WTC11 (cell line): ENCODE results near the gene PIK3R2. TPM values are rescaled to one million over a fixed set of nuclear protein-coding genes. Genes with fewer than 3 reads are reported as not detected.

Experiments
- ATAC-seq: fragments of 200-7000 bp; cut with Tn5 transposase; 2 replicates; pipeline ENCODE4 v1.10.0; 2021; ENCODE audit warnings: mild to moderate bottlenecking, moderate library complexity
- CTCF ChIA-PET: fragments of 300-600 bp; sonication (Branson Sonifier 250); formaldehyde crosslinking; loops from one replicate; lab custom pipeline; 2021; ENCODE audit warnings: antibody characterized with exemption; lab: Charles Lee
- POLR2A ChIA-PET: fragments of 350-600 bp; sonication (Branson Sonifier 250); formaldehyde crosslinking; loops from one replicate; lab custom pipeline; 2021; ENCODE audit warnings: antibody characterized with exemption; lab: Charles Lee
- DNase-seq: peaks from one replicate; pipeline ENCODE4 v3.0.0; 2021; ENCODE audit warnings: low spot score
- H3K27ac Mint-ChIP-seq: 2 replicates; pipeline ENCODE4 v1.8.0; 2021; ENCODE audit warnings: mixed read lengths
- H3K27me3 Mint-ChIP-seq: 2 replicates; pipeline ENCODE4 v1.8.0; 2021; ENCODE audit warnings: low read depth, mild to moderate bottlenecking, moderate library complexity, mixed read lengths
- H3K36me3 Mint-ChIP-seq: 2 replicates; pipeline ENCODE4 v1.8.0; 2021; ENCODE audit warnings: mixed read lengths
- H3K4me1 Mint-ChIP-seq: 2 replicates; pipeline ENCODE4 v1.8.0; 2022; ENCODE audit warnings: mixed read lengths
- H3K4me3 Mint-ChIP-seq: 2 replicates; pipeline ENCODE4 v1.8.0; 2021; ENCODE audit warnings: mild to moderate bottlenecking, moderate library complexity, mixed read lengths
- H3K9me3 Mint-ChIP-seq: 2 replicates; pipeline ENCODE4 v1.8.0; 2021; ENCODE audit warnings: mixed read lengths
- CBFB ChIP-seq: sonication (generic); formaldehyde crosslinking; IDR thresholded peaks from 2 replicates; pipeline ENCODE4 v1.8.1; 2022; ENCODE audit warnings: mild to moderate bottlenecking, low read depth, missing genetic modification reagents
- ELF4 ChIP-seq: sonication (generic); formaldehyde crosslinking; IDR thresholded peaks from 2 replicates; pipeline ENCODE4 v1.8.1; 2022; ENCODE audit warnings: low read depth, mild to moderate bottlenecking, moderate library complexity, missing genetic modification reagents
- FOXJ3 ChIP-seq: sonication (generic); formaldehyde crosslinking; IDR thresholded peaks from 2 replicates; pipeline ENCODE4 v1.9.0; 2021; ENCODE audit warnings: missing genetic modification reagents, mild to moderate bottlenecking, borderline replicate concordance
- FOXP1 ChIP-seq: sonication (generic); formaldehyde crosslinking; IDR thresholded peaks from 2 replicates; pipeline ENCODE4 v1.8.0; 2022; ENCODE audit warnings: missing genetic modification reagents, mild to moderate bottlenecking, moderate library complexity, borderline replicate concordance
- KAT7 ChIP-seq: sonication (generic); formaldehyde crosslinking; IDR thresholded peaks from 2 replicates; pipeline ENCODE4 v1.8.1; 2023; ENCODE audit warnings: missing genetic modification reagents, mild to moderate bottlenecking, borderline replicate concordance
- NFE2L1 ChIP-seq: sonication (generic); formaldehyde crosslinking; IDR thresholded peaks from 2 replicates; pipeline ENCODE4 v1.8.1; 2023; ENCODE audit warnings: missing genetic modification reagents
- NFYB ChIP-seq: sonication (generic); formaldehyde crosslinking; conservative IDR thresholded peaks from 2 replicates; pipeline ENCODE4 v1.8.0; 2022; ENCODE audit warnings: low read depth, missing genetic modification reagents
- TEAD1 ChIP-seq: sonication (generic); formaldehyde crosslinking; IDR thresholded peaks from 2 replicates; pipeline ENCODE4 v1.8.0; 2022; ENCODE audit warnings: mild to moderate bottlenecking, missing genetic modification reagents
- ZNF317 ChIP-seq: sonication (generic); formaldehyde crosslinking; IDR thresholded peaks from 2 replicates; pipeline ENCODE4 v1.8.1; 2023; ENCODE audit warnings: low read depth, mild to moderate bottlenecking, moderate library complexity, missing genetic modification reagents, borderline replicate concordance
- ZNF423 ChIP-seq: fragments of 250-450 bp; sonication (Bioruptor Pico); IDR thresholded peaks from 2 replicates; pipeline ENCODE4 v2.1.2; 2022; ENCODE audit warnings: mild to moderate bottlenecking, moderate library complexity
- total RNA-seq: library from RNA; stranded (reverse); gene quantifications from 3 replicates; pipeline ENCODE4 v1.2.3, GENCODE V29; 2021
- TF ChIP-seq, protein P1 (sequence below): sonication (generic); formaldehyde crosslinking; IDR thresholded peaks from 2 replicates; pipeline ENCODE4 v1.8.0; 2022; ENCODE audit warnings: mild to moderate bottlenecking, missing genetic modification reagents
- TF ChIP-seq, protein P2 (sequence below): sonication (generic); formaldehyde crosslinking; IDR thresholded peaks from 2 replicates; pipeline ENCODE4 v1.8.1; 2023; ENCODE audit warnings: mild to moderate bottlenecking, missing genetic modification reagents, moderate library complexity
- TF ChIP-seq, protein P3 (sequence below): fragments of 250-450 bp; sonication (Bioruptor Pico); IDR thresholded peaks from 2 replicates; pipeline ENCODE4 v1.9.0; 2021; ENCODE audit warnings: mild to moderate bottlenecking, borderline replicate concordance
- TF ChIP-seq, protein P4 (sequence below): sonication (generic); formaldehyde crosslinking; IDR thresholded peaks from 2 replicates; pipeline ENCODE4 v1.8.1; 2023; ENCODE audit warnings: mild to moderate bottlenecking, missing genetic modification reagents
- TF ChIP-seq, protein P5 (sequence below): sonication (generic); formaldehyde crosslinking; IDR thresholded peaks from 2 replicates; pipeline ENCODE4 v1.8.1; 2023; ENCODE audit warnings: mild to moderate bottlenecking, missing genetic modification reagents

Gene PIK3R2
- total RNA-seq, 1 experiment from 2014 or later, result 56.9 TPM

DNA sequence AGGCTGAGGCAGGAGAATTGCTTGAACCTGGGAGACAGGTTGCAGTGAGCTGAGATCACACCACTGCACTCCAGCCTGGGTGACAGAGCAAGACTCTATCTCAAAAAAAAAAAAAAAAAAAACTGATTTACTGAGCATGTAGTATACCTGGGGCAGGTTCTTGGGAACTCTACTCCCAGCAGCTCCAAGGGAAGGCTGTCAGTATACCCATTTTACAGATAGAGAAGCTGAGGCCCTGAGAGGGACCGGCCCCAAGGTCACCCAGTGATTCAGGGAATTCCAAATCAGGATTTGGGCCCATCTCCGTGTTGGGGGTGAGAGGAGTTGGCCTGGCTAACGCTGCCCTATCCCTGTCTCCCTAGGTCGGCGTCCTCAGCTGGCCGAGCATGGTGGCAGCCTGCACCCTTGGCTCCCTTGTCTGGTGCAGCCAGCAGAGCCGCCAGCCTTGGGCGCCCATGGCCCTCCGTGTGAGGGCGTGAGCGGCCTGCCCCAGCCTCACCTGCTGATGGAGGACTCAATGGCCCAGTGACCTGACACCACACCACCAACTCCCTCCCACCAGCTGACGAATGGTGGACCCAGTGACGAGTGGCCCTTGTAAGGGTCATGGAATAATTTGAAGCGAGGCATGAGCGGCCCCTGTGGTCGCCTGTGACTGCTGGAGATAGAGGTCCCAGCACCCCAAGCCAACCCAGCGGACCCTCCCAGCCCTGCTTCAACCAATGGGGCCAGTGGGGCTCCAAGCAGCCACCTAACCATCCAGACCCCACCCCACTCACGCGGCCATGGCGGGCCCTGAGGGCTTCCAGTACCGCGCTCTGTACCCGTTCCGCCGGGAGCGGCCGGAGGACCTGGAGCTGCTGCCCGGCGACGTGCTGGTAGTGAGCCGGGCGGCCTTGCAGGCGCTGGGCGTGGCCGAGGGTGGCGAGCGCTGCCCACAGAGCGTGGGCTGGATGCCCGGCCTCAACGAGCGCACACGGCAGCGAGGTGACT, 2.4 kb downstream of the PIK3R2 start:
- TF ChIP-seq, protein P1, sequence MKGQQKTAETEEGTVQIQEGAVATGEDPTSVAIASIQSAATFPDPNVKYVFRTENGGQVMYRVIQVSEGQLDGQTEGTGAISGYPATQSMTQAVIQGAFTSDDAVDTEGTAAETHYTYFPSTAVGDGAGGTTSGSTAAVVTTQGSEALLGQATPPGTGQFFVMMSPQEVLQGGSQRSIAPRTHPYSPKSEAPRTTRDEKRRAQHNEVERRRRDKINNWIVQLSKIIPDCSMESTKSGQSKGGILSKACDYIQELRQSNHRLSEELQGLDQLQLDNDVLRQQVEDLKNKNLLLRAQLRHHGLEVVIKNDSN, result no peak
- no peak for TF ChIP-seq KAT7 (CRISPR knock-in tag)
- no peak for TF ChIP-seq ZNF423 (CRISPR knock-in tag)
- no peak for TF ChIP-seq ELF4 (CRISPR knock-in tag)
- no peak for TF ChIP-seq CBFB (CRISPR knock-in tag)
- no peak for TF ChIP-seq NFYB
- TF ChIP-seq, protein P2, sequence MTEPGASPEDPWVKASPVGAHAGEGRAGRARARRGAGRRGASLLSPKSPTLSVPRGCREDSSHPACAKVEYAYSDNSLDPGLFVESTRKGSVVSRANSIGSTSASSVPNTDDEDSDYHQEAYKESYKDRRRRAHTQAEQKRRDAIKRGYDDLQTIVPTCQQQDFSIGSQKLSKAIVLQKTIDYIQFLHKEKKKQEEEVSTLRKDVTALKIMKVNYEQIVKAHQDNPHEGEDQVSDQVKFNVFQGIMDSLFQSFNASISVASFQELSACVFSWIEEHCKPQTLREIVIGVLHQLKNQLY (CRISPR knock-in tag), result no peak
- TF ChIP-seq, protein P3, sequence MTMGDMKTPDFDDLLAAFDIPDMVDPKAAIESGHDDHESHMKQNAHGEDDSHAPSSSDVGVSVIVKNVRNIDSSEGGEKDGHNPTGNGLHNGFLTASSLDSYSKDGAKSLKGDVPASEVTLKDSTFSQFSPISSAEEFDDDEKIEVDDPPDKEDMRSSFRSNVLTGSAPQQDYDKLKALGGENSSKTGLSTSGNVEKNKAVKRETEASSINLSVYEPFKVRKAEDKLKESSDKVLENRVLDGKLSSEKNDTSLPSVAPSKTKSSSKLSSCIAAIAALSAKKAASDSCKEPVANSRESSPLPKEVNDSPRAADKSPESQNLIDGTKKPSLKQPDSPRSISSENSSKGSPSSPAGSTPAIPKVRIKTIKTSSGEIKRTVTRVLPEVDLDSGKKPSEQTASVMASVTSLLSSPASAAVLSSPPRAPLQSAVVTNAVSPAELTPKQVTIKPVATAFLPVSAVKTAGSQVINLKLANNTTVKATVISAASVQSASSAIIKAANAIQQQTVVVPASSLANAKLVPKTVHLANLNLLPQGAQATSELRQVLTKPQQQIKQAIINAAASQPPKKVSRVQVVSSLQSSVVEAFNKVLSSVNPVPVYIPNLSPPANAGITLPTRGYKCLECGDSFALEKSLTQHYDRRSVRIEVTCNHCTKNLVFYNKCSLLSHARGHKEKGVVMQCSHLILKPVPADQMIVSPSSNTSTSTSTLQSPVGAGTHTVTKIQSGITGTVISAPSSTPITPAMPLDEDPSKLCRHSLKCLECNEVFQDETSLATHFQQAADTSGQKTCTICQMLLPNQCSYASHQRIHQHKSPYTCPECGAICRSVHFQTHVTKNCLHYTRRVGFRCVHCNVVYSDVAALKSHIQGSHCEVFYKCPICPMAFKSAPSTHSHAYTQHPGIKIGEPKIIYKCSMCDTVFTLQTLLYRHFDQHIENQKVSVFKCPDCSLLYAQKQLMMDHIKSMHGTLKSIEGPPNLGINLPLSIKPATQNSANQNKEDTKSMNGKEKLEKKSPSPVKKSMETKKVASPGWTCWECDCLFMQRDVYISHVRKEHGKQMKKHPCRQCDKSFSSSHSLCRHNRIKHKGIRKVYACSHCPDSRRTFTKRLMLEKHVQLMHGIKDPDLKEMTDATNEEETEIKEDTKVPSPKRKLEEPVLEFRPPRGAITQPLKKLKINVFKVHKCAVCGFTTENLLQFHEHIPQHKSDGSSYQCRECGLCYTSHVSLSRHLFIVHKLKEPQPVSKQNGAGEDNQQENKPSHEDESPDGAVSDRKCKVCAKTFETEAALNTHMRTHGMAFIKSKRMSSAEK (CRISPR knock-in tag), result no peak
- no peak for TF ChIP-seq NFE2L1 (CRISPR knock-in tag)
- TF ChIP-seq FOXP1, result no peak
- no peak for TF ChIP-seq ZNF317 (CRISPR knock-in tag)
- TF ChIP-seq, protein P4, sequence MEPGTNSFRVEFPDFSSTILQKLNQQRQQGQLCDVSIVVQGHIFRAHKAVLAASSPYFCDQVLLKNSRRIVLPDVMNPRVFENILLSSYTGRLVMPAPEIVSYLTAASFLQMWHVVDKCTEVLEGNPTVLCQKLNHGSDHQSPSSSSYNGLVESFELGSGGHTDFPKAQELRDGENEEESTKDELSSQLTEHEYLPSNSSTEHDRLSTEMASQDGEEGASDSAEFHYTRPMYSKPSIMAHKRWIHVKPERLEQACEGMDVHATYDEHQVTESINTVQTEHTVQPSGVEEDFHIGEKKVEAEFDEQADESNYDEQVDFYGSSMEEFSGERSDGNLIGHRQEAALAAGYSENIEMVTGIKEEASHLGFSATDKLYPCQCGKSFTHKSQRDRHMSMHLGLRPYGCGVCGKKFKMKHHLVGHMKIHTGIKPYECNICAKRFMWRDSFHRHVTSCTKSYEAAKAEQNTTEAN (CRISPR knock-in tag), result no peak
- TF ChIP-seq, protein P5, sequence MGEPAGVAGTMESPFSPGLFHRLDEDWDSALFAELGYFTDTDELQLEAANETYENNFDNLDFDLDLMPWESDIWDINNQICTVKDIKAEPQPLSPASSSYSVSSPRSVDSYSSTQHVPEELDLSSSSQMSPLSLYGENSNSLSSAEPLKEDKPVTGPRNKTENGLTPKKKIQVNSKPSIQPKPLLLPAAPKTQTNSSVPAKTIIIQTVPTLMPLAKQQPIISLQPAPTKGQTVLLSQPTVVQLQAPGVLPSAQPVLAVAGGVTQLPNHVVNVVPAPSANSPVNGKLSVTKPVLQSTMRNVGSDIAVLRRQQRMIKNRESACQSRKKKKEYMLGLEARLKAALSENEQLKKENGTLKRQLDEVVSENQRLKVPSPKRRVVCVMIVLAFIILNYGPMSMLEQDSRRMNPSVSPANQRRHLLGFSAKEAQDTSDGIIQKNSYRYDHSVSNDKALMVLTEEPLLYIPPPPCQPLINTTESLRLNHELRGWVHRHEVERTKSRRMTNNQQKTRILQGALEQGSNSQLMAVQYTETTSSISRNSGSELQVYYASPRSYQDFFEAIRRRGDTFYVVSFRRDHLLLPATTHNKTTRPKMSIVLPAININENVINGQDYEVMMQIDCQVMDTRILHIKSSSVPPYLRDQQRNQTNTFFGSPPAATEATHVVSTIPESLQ (CRISPR knock-in tag), result no peak
- TF ChIP-seq TEAD1 (CRISPR knock-in tag), result no peak
- TF ChIP-seq FOXJ3 (CRISPR knock-in tag), result no peak
- H3K9me3 Mint-ChIP-seq, result no peaks in the 10 kb centered on the region
- CTCF ChIA-PET, result interaction anchor here (2.0 to 2.8 kb wide), 2 partner anchors 42 to 96 kb away, joined by 8 to 16 read pairs; no protein-coding TSS in a partner anchor
- POLR2A ChIA-PET, result no interaction called here
- peak overlapping the region; percentile 49; the same call in 1 of the 2 replicates for H3K27ac Mint-ChIP-seq
- DNase-seq (no peak), ATAC-seq (no peak)
- no peak overlapping the region for H3K4me3 Mint-ChIP-seq
- H3K27me3 Mint-ChIP-seq, result no peaks in the 10 kb centered on the region
- H3K4me1 Mint-ChIP-seq, result peaks cover 28% of the 10 kb centered on the region
- peaks cover 5% of the 10 kb centered on the region; the same call in 1 of the 2 replicates for H3K36me3 Mint-ChIP-seq
